GM19397 (cell line): ENCODE data around the gene ATP6V1G2.

ENCODE experiments used
- ATAC-seq: cut with Tn5 transposase; IDR thresholded peaks from one replicate; pipeline ENCODE4 v1.9.1; 2021; ENCODE audit warnings: mild to moderate bottlenecking, moderate library complexity; ENCODE audit not compliant: unreplicated experiment

ATP6V1G2 gene

GRCh38 chr6:31548544-31548873, 2.1 kb upstream of the ATP6V1G2 start:
- no peak for ATAC-seq

- no peak for ATAC-seq
Observed at GRCh38 chr6:31547727-31548543, 1.5 kb upstream of the ATP6V1G2 start.

- peak; percentile 68 for ATAC-seq
Observed at GRCh38 chr6:31546958-31547726, 734 bp upstream of the ATP6V1G2 start, which contains the start of gene NFKBIL1. Gene NFKBIL1, plus strand, starts transcription at chr6:31547608. Its CDS starts 87 bp downstream, at chr6:31547695.

- ATAC-seq = no peak
Observed at GRCh38 chr6:31545291-31545690, 1.1 kb downstream of the ATP6V1G2 start.

- no peak for ATAC-seq
Observed at GRCh38 chr6:31544676-31545075, 1.7 kb downstream of the ATP6V1G2 start.

GRCh38 chr6:31543639-31544038, 2.8 kb downstream of the ATP6V1G2 start:
- no peak for ATAC-seq

- ATAC-seq = peak; percentile 70
Observed at GRCh38 chr6:31541658-31542521, 4.5 kb downstream of the ATP6V1G2 start, which contains the start of gene DDX39B. Gene DDX39B, minus strand, starts transcription at chr6:31542003. Its CDS starts 1,471 bp downstream, at chr6:31540532.

GRCh38 chr6:31541059-31541657, 5.2 kb downstream of the ATP6V1G2 start:
- peak; percentile 7 for ATAC-seq

GRCh38 chr6:31540640-31541039, 5.8 kb downstream of the ATP6V1G2 start:
- no peak for ATAC-seq

- no peak for ATAC-seq
Observed at GRCh38 chr6:31538805-31539400, 7.5 kb downstream of the ATP6V1G2 start.

GRCh38 chr6:31535538-31536324, 10.7 kb downstream of the ATP6V1G2 start:
- ATAC-seq = no peak

- no peak for ATAC-seq
Observed at GRCh38 chr6:31534521-31535040, 11.8 kb downstream of the ATP6V1G2 start.

GRCh38 chr6:31534011-31534410, 12.4 kb downstream of the ATP6V1G2 start:
- no peak for ATAC-seq

- no peak for ATAC-seq
Observed at GRCh38 chr6:31533455-31533841, 13.0 kb downstream of the ATP6V1G2 start.

- no peak for ATAC-seq
Observed at GRCh38 chr6:31532644-31533454, 13.6 kb downstream of the ATP6V1G2 start.

- no peak for ATAC-seq
Observed at GRCh38 chr6:31531771-31532643, 14.4 kb downstream of the ATP6V1G2 start.

- no peak for ATAC-seq
Observed at GRCh38 chr6:31531162-31531561, 15.2 kb downstream of the ATP6V1G2 start.
